ENCODE measurements around the gene SPOCK3.

SPOCK3 gene

GRCh38 chr4:167216783-167217182 is 17.5 kb downstream of the SPOCK3 start:
- TF ChIP-seq CTCF (IDR thresholded peaks at IDR 0.05; ENCODE audit: low read length) = no peak
- TF ChIP-seq EZH2 (IDR thresholded peaks at IDR 0.05; ENCODE audit: borderline replicate concordance, low read length) = no peak

GRCh38 chr4:167210166-167210565 is 24.1 kb downstream of the SPOCK3 start:
- no peak overlapping the region for H3K4me2 ChIP-seq (ENCODE audit: low read length)
- H3K4me3 ChIP-seq (ENCODE audit: low read depth, low read length, poor library complexity, severe bottlenecking) = no peak overlapping the region
- no peak overlapping the region for H3K27ac ChIP-seq (ENCODE audit: low read depth, low read length, poor library complexity, severe bottlenecking)
- H3K9me2 ChIP-seq (ENCODE audit: low read depth, low read length) = no peaks in the 10 kb centered on the region
- no peak overlapping the region for H2AFZ ChIP-seq (ENCODE audit: low read length)
- H3K79me2 ChIP-seq (ENCODE audit: insufficient read depth, low read length) = no peaks in the 10 kb centered on the region
- no peaks in the 10 kb centered on the region for H3K36me3 ChIP-seq (ENCODE audit: insufficient read depth, low read length)
- H3K9ac ChIP-seq (ENCODE audit: low read length) = no peak overlapping the region
- H3K9me3 ChIP-seq (ENCODE audit: low read length) = no peaks in the 10 kb centered on the region
- TF ChIP-seq CTCF (IDR thresholded peaks at IDR 0.05; ENCODE audit: low read length) (no peak), EZH2 (IDR thresholded peaks at IDR 0.05; ENCODE audit: borderline replicate concordance, low read length) (no peak)
- H4K20me1 ChIP-seq (ENCODE audit: insufficient read depth, low read length) = no peaks in the 10 kb centered on the region
- no peaks in the 10 kb centered on the region for H3K27me3 ChIP-seq (ENCODE audit: insufficient read depth, low read length)
- no peaks in the 10 kb centered on the region for H3F3A ChIP-seq (ENCODE audit: insufficient read depth, low read length)
- H3K4me1 ChIP-seq (ENCODE audit: insufficient read depth, low read length, severe bottlenecking) = no peaks in the 10 kb centered on the region

More at GRCh38 chr4:167216783-167217182, 17.5 kb downstream of the SPOCK3 start:
- H3K27me3 ChIP-seq (ENCODE audit: insufficient read depth, low read length) = no peaks in the 10 kb centered on the region
- no peaks in the 10 kb centered on the region for H3K9me3 ChIP-seq (ENCODE audit: low read length)
- peaks cover under 1% of the 10 kb centered on the region for H3K4me1 ChIP-seq (ENCODE audit: insufficient read depth, low read length, severe bottlenecking)
- no peak overlapping the region for H2AFZ ChIP-seq (ENCODE audit: low read length)
- H4K20me1 ChIP-seq (ENCODE audit: insufficient read depth, low read length) = no peaks in the 10 kb centered on the region
- no peaks in the 10 kb centered on the region for H3K36me3 ChIP-seq (ENCODE audit: insufficient read depth, low read length)
- no peak overlapping the region for H3K4me3 ChIP-seq (ENCODE audit: low read depth, low read length, poor library complexity, severe bottlenecking)
- H3K4me2 ChIP-seq (ENCODE audit: low read length) = no peak overlapping the region
- no peak overlapping the region for H3K27ac ChIP-seq (ENCODE audit: low read depth, low read length, poor library complexity, severe bottlenecking)
- no peaks in the 10 kb centered on the region for H3K9me2 ChIP-seq (ENCODE audit: low read depth, low read length)
- no peak overlapping the region for H3K9ac ChIP-seq (ENCODE audit: low read length)
- no peaks in the 10 kb centered on the region for H3K79me2 ChIP-seq (ENCODE audit: insufficient read depth, low read length)
- H3F3A ChIP-seq (ENCODE audit: insufficient read depth, low read length) = no peaks in the 10 kb centered on the region

DNA sequence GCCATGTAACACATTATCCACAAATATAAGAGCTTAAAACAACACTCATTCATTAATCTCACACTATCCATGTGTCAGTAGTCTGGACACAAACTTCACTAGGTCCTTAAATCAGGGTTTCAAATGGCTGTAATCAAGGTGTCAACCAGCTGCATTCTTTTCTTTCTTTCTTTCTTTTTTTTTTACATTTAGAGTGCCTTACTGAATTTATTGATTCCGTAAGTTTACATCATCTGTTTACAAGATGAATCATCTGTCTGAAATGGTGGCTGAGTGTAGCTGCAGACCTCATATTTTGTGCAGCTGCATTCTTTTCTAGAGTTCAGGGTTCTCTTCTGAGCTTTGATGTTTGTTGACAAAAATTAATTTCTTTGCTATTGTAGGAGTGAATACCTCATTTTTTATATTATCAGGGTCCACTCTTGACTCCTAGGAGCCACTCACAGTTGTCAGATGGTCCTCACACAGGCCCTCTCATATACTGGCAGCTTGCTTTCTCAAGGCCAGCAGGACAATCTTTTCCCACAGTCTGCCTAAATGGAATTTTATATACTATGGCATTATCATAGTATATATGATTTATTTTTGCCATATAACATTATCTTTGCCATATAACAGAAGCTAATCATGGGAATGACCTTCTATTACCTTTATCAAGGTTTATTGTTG is 37.8 kb downstream of the SPOCK3 start:
- Histone ChIP-seq H3K4me3 (ENCODE audit: low read depth, low read length, poor library complexity, severe bottlenecking) (no peak overlapping the region), H3K79me2 (ENCODE audit: insufficient read depth, low read length) (no peaks in the 10 kb centered on the region)

More for the DNA sequence above, 37.8 kb downstream of the SPOCK3 start:
- no peak overlapping the region for H3K9ac ChIP-seq (ENCODE audit: low read length)
- H3K4me1 ChIP-seq (ENCODE audit: insufficient read depth, low read length, severe bottlenecking) = no peaks in the 10 kb centered on the region
- H3K27ac ChIP-seq (ENCODE audit: low read depth, low read length, poor library complexity, severe bottlenecking) = no peak overlapping the region
- no peaks in the 10 kb centered on the region for H3K9me2 ChIP-seq (ENCODE audit: low read depth, low read length)
- TF ChIP-seq EZH2 (IDR thresholded peaks at IDR 0.05; ENCODE audit: borderline replicate concordance, low read length) = no peak
- no peak for TF ChIP-seq CTCF (IDR thresholded peaks at IDR 0.05; ENCODE audit: low read length)
- no peaks in the 10 kb centered on the region for H4K20me1 ChIP-seq (ENCODE audit: insufficient read depth, low read length)
- H3K36me3 ChIP-seq (ENCODE audit: insufficient read depth, low read length) = no peaks in the 10 kb centered on the region
- no peaks in the 10 kb centered on the region for H3K27me3 ChIP-seq (ENCODE audit: insufficient read depth, low read length)
- H2AFZ ChIP-seq (ENCODE audit: low read length) = no peak overlapping the region
- no peaks in the 10 kb centered on the region for H3K9me3 ChIP-seq (ENCODE audit: low read length)
- no peak overlapping the region for H3K4me2 ChIP-seq (ENCODE audit: low read length)
- no peaks in the 10 kb centered on the region for H3F3A ChIP-seq (ENCODE audit: insufficient read depth, low read length)

Data from OCI-LY1 (cell line).